NCI-H2196 (cell line): ENCODE results near the gene PKP3.
"Not testable (repeated sequence)": the region's sequence is repeated elsewhere in the genome, so short reads cannot be mapped to it uniquely, and the experiment has no call there.

Source experiments
- DNase-seq: peaks from one replicate; lab custom pipeline; 2025; ENCODE audit not compliant: unreplicated experiment; lab: John Stamatoyannopoulos, UW

The PKP3 gene

GRCh38 chr11:377883-378500 lies 16.0 kb upstream of the PKP3 start:
- DNase-seq: no peak

GRCh38 chr11:379205-380094 lies 14.6 kb upstream of the PKP3 start:
- DNase-seq: no peak

GRCh38 chr11:380095-380480 lies 13.9 kb upstream of the PKP3 start:
- DNase-seq: no peak

DNA sequence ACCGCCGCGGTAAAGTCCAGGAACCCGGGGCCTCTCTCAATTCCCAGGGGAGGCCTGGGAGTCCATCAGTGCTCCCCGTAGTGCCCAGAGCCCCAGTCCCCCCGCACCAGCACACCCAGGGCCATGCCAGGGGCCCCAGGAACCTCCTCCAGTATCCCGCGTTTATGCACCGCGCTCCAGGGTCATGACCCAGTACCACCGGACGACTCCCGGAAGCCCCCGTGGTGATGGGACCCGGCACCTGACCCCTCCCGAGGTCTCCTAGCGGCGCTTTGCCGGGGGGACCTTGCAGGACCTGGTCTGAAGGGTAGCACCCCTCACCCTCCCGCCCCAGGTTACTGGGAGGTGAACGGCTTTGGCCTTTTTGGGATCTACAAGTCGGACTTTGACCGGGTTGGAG lies 13.5 kb upstream of the PKP3 start:
- DNase-seq: no peak

DNA sequence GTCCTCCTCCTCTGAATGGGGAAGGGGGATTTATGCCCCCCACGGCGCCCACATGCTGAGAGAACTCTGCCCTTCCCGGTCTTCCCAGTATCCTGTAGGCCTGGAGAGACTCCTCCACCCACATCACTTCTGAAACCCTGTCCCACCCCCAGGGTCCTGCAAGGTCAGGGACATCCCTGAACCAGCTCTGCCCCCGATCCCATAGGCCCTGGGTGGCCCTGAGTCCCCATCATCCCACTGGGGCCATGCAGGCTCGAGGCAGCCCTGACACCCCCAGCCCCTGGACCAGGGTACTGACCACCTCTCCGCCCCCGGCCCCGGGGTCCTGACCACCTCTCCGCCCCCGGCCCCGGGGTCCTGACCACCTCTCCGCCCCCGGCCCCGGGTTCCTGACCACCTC lies 13.0 kb upstream of the PKP3 start:
- DNase-seq: no peak

DNA sequence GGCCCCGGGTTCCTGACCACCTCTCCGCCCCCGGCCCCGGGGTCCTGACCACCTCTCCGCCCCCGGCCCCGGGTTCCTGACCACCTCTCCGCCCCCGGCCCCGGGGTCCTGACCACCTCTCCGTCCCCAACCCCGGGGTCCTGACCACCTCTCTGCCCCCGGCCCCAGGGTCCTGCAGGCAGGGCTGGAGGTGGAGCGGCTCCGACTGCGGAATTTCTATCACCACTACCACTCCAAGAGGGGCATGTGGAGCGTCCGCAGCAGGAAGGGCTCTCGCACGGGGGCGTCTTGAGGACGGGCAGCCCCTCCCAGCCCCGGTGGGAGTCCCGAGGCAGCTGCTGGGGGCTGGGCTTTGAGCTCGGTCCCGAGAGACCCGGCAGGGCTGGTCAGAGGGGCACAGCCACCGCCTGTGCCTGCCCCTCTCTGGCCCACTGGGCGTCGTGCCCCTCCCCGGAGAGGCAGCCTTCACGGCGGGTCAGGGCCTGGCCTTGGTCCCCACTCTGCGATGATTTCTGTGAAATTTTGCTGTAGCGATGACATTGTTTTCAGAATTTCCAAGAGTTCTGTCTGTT lies 12.4 kb upstream of the PKP3 start:
- no peak for DNase-seq

DNA sequence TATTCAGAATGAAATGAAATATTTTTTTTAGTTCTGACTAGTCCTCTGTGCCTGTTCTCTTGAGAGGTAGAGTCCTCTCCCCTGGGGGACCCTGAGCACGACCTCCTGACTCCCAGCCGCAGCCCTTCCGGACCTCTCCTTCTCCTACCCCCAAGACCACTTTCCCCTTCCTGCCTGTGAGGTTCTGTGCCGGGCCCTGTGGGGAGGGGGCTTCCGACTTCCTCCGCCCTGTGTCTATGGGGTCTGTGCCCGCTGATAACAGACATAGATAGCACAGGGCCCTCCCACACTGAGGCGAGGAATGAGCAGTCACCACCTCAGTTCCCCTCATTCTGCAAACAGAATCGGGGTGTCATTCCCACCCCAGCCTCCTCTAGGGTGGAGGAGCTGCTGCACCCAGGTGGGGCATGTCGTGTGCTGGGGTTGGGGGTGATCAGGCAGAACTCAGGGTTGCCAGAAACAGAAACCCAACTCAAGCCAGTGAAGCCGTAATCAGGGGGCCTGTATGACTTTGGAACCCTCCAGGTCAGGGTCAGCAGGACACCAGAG lies 11.9 kb upstream of the PKP3 start:
- DNase-seq: no peak

GRCh38 chr11:383431-383830 lies 10.6 kb upstream of the PKP3 start:
- DNase-seq: no peak

DNA sequence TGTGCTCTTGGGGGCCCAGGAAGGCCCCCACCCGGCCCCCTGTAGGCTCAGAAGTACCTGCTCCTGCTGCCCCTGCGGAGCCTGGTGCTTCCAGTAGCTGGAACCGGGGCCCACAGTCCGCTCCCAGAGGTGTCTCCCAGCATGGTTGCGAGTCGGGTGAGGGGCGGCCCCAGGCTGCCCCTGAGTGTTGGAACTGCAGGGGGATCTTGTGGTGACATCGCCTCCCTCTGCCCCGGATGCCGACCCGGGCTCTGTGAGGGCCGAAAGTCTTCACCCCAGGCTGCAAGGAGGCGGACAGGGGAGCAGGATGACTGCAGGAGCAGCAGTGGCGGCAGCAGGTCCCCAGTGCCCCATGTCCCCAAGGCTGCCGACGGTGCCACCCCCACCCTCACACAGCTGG lies 9.5 kb upstream of the PKP3 start:
- DNase-seq: no peak

- DNase-seq: no peak
These were observed 8.2 kb upstream of the PKP3 start for GRCh38 chr11:385594-386351.

- no peak for DNase-seq
These were observed 7.5 kb upstream of the PKP3 start for GRCh38 chr11:386483-386882.

DNA sequence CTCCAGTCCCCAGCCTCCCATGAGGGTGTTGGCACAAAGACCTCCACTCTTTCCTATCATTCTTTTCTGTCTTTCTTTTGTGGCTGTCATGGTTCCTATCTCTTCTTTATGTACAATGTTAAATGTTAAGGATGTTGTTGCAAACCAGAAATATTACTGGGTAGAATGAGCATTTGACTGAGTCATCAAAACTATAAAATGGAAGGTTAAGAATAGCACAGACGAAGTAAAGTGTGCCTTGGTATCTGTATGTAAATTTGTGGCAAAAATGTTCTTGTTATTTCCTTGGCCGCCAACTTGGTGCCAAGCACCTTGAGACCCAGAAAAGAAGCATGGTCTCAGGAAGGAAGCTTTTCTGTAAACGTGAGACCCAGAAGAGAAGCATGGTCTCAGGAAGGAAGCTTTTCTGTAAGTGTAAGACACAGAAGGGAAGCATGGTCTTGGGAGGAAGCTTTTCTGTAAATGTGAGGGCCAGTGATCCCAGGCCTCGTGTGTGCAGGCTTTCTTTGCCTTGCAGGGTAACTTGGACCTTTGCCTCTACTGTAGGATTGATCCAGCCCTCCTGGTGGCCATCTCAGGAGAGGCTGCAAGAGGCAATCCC lies 6.7 kb upstream of the PKP3 start:
- DNase-seq: no peak

GRCh38 chr11:389369-389768 lies 4.6 kb upstream of the PKP3 start:
- DNase-seq: not testable (repeated sequence)

- peak; percentile 52 for DNase-seq
These were observed 3.8 kb upstream of the PKP3 start for GRCh38 chr11:390175-390574.

DNA sequence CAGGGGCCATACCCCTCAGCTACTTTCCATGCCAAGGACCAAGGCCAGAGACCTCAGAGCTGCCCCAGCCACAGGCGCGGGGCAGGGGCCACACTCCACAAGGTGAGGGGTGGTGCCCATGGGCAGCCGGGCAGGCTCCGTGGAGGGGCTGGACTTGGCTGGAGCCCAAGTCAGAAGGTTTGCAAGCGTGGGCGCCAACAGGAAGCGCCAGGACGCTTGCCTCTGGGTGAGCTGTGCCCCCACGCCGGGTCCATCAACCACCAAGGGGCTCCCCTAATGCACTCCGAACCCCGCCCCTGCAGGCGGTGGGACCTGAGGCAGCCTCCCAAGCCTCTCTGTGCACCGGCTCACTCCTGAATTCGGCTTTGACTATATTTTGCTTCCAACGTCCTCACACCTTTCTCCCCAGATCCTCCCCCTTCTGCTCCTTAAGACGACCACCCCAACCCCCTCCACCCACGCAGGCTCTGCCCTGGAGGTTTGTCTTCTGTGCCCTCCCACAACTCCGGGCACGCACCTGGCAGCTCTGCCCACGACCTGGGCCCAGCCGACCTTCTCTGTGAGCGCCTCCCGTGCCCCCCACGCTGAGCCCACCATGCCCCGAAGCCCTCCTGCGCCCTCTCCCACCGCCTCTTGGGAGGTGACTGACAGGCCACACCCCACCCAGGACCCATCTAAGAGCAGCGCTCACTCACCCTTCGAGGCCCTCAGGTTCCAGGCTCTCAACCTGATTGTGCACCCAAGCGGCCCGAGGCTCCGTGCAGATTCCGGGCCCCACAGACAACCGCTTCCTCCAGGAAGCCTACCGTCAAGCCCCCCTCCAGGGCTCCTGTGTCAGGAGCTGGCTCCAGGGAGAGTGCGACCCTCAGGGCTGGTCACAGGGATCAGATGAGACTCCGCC lies 2.6 kb upstream of the PKP3 start:
- no peak for DNase-seq

- no peak for DNase-seq
These were observed 1.8 kb upstream of the PKP3 start for GRCh38 chr11:392102-392777.

- DNase-seq: no peak
These were observed 583 bp upstream of the PKP3 start for GRCh38 chr11:393219-394033.

GRCh38 chr11:394858-395655 lies 1.0 kb downstream of the PKP3 start:
- DNase-seq: no peak
